A549 (cell line): Measurements from ENCODE around the gene ROS1. TPM values are rescaled to one million over a fixed set of nuclear protein-coding genes. Genes with fewer than 3 reads are reported as not detected.

Experiments used
- ATAC-seq, 2 experiments: fragments of 200-7000 bp in 1 of 2; fragments of >200 bp in 1 of 2; cut with Nextera tagmentation in 1 of 2; cut with Tn5 transposase in 1 of 2; 3 replicates each; pipeline versions ENCODE4 v1.8.0 to v1.9.1; 2018 to 2020; ENCODE audit warnings: mild to moderate bottlenecking in 1 of 2, moderate library complexity in 1 of 2
- CTCF ChIA-PET: fragments of 300-600 bp; sonication (Branson Sonifier 250); formaldehyde crosslinking; extraction: SDS; loops from one replicate; lab custom pipeline; 2021; ENCODE audit warnings: antibody characterized with exemption, inconsistent platforms; lab: Yijun Ruan, JAX
- POLR2A ChIA-PET: fragments of 350-600 bp; formaldehyde crosslinking; extraction: SDS; loops from one replicate; lab custom pipeline; 2021; ENCODE audit warnings: antibody characterized with exemption, inconsistent platforms; lab: Yijun Ruan, JAX
- DNase-seq, 2 experiments: peaks; one replicate each; pipeline versions ENCODE4 v3.0.0 to v3.0.0-alpha.2; 2011 to 2016; ENCODE audit warnings: low read depth in 1 of 2, low spot score in 1 of 2
- FAIRE-seq: peaks from 2 replicates; lab custom pipeline; 2011; peaks lifted over from hg19 to GRCh38; lab: Jason Lieb, UNC
- H3K27ac ChIP-seq, 2 experiments: fragments of >200 bp; sonication (Bioruptor Twin); formaldehyde crosslinking; 3 replicates each; pipeline ENCODE4 v1.5.1; 2016 to 2017
- H3K4me1 ChIP-seq: fragments of >200 bp; sonication (Bioruptor Twin); formaldehyde crosslinking; 3 replicates; pipeline ENCODE4 v1.6.1; 2016
- H3K4me2 ChIP-seq: fragments of >200 bp; sonication (Bioruptor Twin); formaldehyde crosslinking; 3 replicates; pipeline ENCODE4 v1.6.1; 2016
- H3K4me3 ChIP-seq: fragments of >200 bp; sonication (Bioruptor Twin); formaldehyde crosslinking; 3 replicates; pipeline ENCODE4 v1.5.1; 2016
- H3K9me3 ChIP-seq: fragments of >200 bp; sonication (Bioruptor Twin); formaldehyde crosslinking; 3 replicates; pipeline ENCODE4 v1.6.1; 2016
- BCL3 ChIP-seq: fragments of >200 bp; sonication (Bioruptor Twin); formaldehyde crosslinking; IDR thresholded peaks from 3 replicates; pipeline ENCODE4 v1.6.1; 2016
- BHLHE40 ChIP-seq: IDR thresholded peaks from 2 replicates; pipeline ENCODE4 v1.6.1; 2012; ENCODE audit warnings: low read depth, low read length, inconsistent platforms
- CBX2 ChIP-seq: fragments of 200-600 bp; sonication (generic); IDR thresholded peaks from 2 replicates; pipeline ENCODE4 v1.6.1; 2016; ENCODE audit warnings: low read depth, mild to moderate bottlenecking, borderline replicate concordance
- CEBPB ChIP-seq, 2 experiments: fragments of >200 bp in 1 of 2; sonication (Bioruptor Twin) in 1 of 2; formaldehyde crosslinking in 1 of 2; IDR thresholded peaks; 2 replicates each; pipeline ENCODE4 v1.6.1; 2012 to 2016
- CHD2 ChIP-seq: fragments of 150-350 bp; IDR thresholded peaks from 2 replicates; pipeline ENCODE4 v1.6.1; 2014; ENCODE audit warnings: low read length; ENCODE audit not compliant: partially characterized antibody
- CHD4 ChIP-seq: fragments of 200-600 bp; sonication (generic); IDR thresholded peaks from 2 replicates; pipeline ENCODE4 v1.6.1; 2016; ENCODE audit warnings: antibody characterized with exemption, mild to moderate bottlenecking, borderline replicate concordance
- EHMT2 ChIP-seq: fragments of 200-600 bp; sonication (generic); IDR thresholded peaks from 2 replicates; pipeline ENCODE4 v1.6.1; 2016; ENCODE audit warnings: antibody characterized with exemption, low read depth, mild to moderate bottlenecking, moderate library complexity
- EP300 ChIP-seq, 2 experiments: fragments of >200 bp; sonication (Bioruptor Twin); formaldehyde crosslinking; IDR thresholded peaks; 2 replicates in 1 of 2; 3 replicates in 1 of 2; pipeline ENCODE4 v1.6.1; 2016 to 2017
- ESRRA ChIP-seq: fragments of 150-350 bp; IDR thresholded peaks from 2 replicates; pipeline ENCODE4 v1.6.1; 2014; ENCODE audit warnings: mild to moderate bottlenecking, low read length, borderline replicate concordance
- FOSL2 ChIP-seq, 2 experiments: fragments of 450-650 bp in 1 of 2; fragments of >200 bp in 1 of 2; sonication (Bioruptor Twin) in 1 of 2; formaldehyde crosslinking; IDR thresholded peaks; 2 replicates each; pipeline versions ENCODE4 v1.5.0 to v1.6.1; 2016 to 2020; ENCODE audit warnings: mild to moderate bottlenecking in 1 of 2, moderate library complexity in 1 of 2
- FOXS1 ChIP-seq: fragments of 250-450 bp; sonication (Bioruptor Pico); IDR thresholded peaks from 2 replicates; pipeline ENCODE4 v1.5.0; 2020; ENCODE audit warnings: mild to moderate bottlenecking, moderate library complexity
- HDAC2 ChIP-seq: fragments of 200-600 bp; sonication (generic); IDR thresholded peaks from 2 replicates; pipeline ENCODE4 v1.6.1; 2016
- HOXB13 ChIP-seq: fragments of 250-450 bp; sonication (Bioruptor Pico); IDR thresholded peaks from 2 replicates; pipeline ENCODE4 v1.5.0; 2020; ENCODE audit warnings: low read depth, mild to moderate bottlenecking, moderate library complexity
- HOXB5 ChIP-seq: fragments of 250-450 bp; sonication (Bioruptor Pico); IDR thresholded peaks from 2 replicates; pipeline ENCODE4 v1.5.0; 2020; ENCODE audit warnings: mild to moderate bottlenecking, moderate library complexity
- JUN ChIP-seq, 2 experiments: fragments of >200 bp; sonication (Bioruptor Twin); formaldehyde crosslinking; IDR thresholded peaks; 2 replicates in 1 of 2; 3 replicates in 1 of 2; pipeline ENCODE4 v1.6.1; 2016 to 2017
- JUNB ChIP-seq: fragments of >200 bp; sonication (Bioruptor Twin); formaldehyde crosslinking; IDR thresholded peaks from 2 replicates; pipeline ENCODE4 v1.6.1; 2016
- KDM1A ChIP-seq: fragments of 200-600 bp; sonication (generic); IDR thresholded peaks from 2 replicates; pipeline ENCODE4 v1.6.1; 2016; ENCODE audit warnings: low read depth, mild to moderate bottlenecking
- KDM5A ChIP-seq: fragments of 200-600 bp; sonication (generic); IDR thresholded peaks from 2 replicates; pipeline ENCODE4 v1.6.1; 2016; ENCODE audit warnings: antibody characterized with exemption, mild to moderate bottlenecking
- NPAS2 ChIP-seq: fragments of 250-450 bp; sonication (Bioruptor Pico); IDR thresholded peaks from 2 replicates; pipeline ENCODE4 v1.8.0; 2022; ENCODE audit warnings: mild to moderate bottlenecking, moderate library complexity, borderline replicate concordance
- NR3C1 ChIP-seq: fragments of >200 bp; sonication (Bioruptor Twin); formaldehyde crosslinking; IDR thresholded peaks from 3 replicates; pipeline ENCODE4 v1.6.1; 2017
- RAD21 ChIP-seq, 2 experiments: fragments of >200 bp in 1 of 2; sonication (Bioruptor Twin) in 1 of 2; formaldehyde crosslinking in 1 of 2; IDR thresholded peaks in 1 of 2; conservative IDR thresholded peaks in 1 of 2; 2 replicates in 1 of 2; 3 replicates in 1 of 2; pipeline ENCODE4 v1.6.1; 2012 to 2018; ENCODE audit warnings: inconsistent platforms in 1 of 2
- RCOR1 ChIP-seq: fragments of 150-350 bp; IDR thresholded peaks from 2 replicates; pipeline ENCODE4 v1.6.1; 2014; ENCODE audit warnings: antibody characterized with exemption, low read length, low read depth
- REST ChIP-seq: fragments of 200-600 bp; sonication (generic); IDR thresholded peaks from 2 replicates; pipeline ENCODE4 v1.6.1; 2016; ENCODE audit warnings: antibody characterized with exemption, mild to moderate bottlenecking, moderate library complexity
- ZFP36 ChIP-seq: fragments of 450-650 bp; IDR thresholded peaks from 2 replicates; pipeline ENCODE4 v1.6.1; 2014; ENCODE audit warnings: borderline replicate concordance; ENCODE audit not compliant: partially characterized antibody
- ZNF302 ChIP-seq: fragments of 250-450 bp; sonication (Bioruptor Pico); IDR thresholded peaks from 2 replicates; pipeline ENCODE4 v1.9.0; 2021; ENCODE audit warnings: inconsistent platforms, mild to moderate bottlenecking, moderate library complexity
- ZSCAN20 ChIP-seq: fragments of 250-450 bp; sonication (Bioruptor Pico); IDR thresholded peaks from 2 replicates; pipeline ENCODE4 v1.8.0; 2022; ENCODE audit warnings: mild to moderate bottlenecking, moderate library complexity
- WGBS: methylation state at CpG from one replicate; pipeline ENCODE4 v1.1.6; 2017; ENCODE audit errors: missing lambda C conversion rate; 5-methylcytosine and 5-hydroxymethylcytosine counted together
- polyA plus RNA-seq, 4 experiments: library from polyadenylated mRNA; depleted of rRNA in 3 of 4; stranded (reverse); fragments of >200 nt; fragmentation: RNase III in 1 of 4; extraction: RNeasy Plus Mini Kit Qiagen cat#74134 plus additional on column Dnase treatment in 1 of 4; gene quantifications; 2 replicates in 3 of 4; 3 replicates in 1 of 4; pipeline ENCODE4 v1.2.3, GENCODE V29; 2011 to 2017
- TF ChIP-seq, protein P1 (sequence below): fragments of >200 bp; sonication (Bioruptor Twin); formaldehyde crosslinking; IDR thresholded peaks from 3 replicates; pipeline ENCODE4 v1.5.1; 2016
- TF ChIP-seq, protein P2 (sequence below): fragments of 450-650 bp; IDR thresholded peaks from 2 replicates; pipeline ENCODE4 v1.6.1; 2014; ENCODE audit warnings: antibody characterized with exemption
- TF ChIP-seq, protein P3 (sequence below): fragments of 250-450 bp; sonication (Bioruptor Pico); IDR thresholded peaks from 2 replicates; pipeline ENCODE4 v1.5.0; 2021; ENCODE audit warnings: mild to moderate bottlenecking, moderate library complexity, borderline replicate concordance

Gene ROS1
- polyA plus RNA-seq, 2 of the 4 experiments (the other 2 are of a cell fraction) = 0.17 to 0.18 TPM

- Histone ChIP-seq H3K9me3 (peaks cover 6% of the 10 kb centered on the region; the same call in 2 of the 3 replicates), H3K4me3 (no peak overlapping the region), H3K27ac (peak overlapping the region; percentile 96 to 100), H3K4me1 (peaks cover 57% of the 10 kb centered on the region), H3K4me2 (peak overlapping the region; percentile 91)
- CTCF ChIA-PET = no interaction called here
- ATAC-seq (peak; percentile 44 to 59; a peak in 5 of 6 replicates), DNase-seq (no peak), FAIRE-seq (no peak)
- TF ChIP-seq ZFP36 (no peak), ESRRA (no peak), JUN (IDR thresholded peaks at IDR 0.05) (no peak), KDM5A (no peak), CHD2 (no peak), EHMT2 (no peak), HOXB5 (CRISPR knock-in tag) (no peak), ZNF302 (CRISPR knock-in tag) (no peak), EP300 (IDR thresholded peaks at IDR 0.05) (no peak), RAD21 (conservative IDR thresholded peaks at IDR 0.05 in 1 of 2, IDR thresholded peaks at IDR 0.05 in 1 of 2) (no peak), CBX2 (no peak), FOXS1 (CRISPR knock-in tag) (no peak), NR3C1 (no peak), NPAS2 (CRISPR knock-in tag) (no peak), CHD4 (no peak), RCOR1 (no peak)
- WGBS = 72% methylated on average over 5 of the region's 5 CpGs
- POLR2A ChIA-PET = interaction anchor here (1.3 kb wide), 1 partner anchor 154 kb away, joined by 4 read pairs; the partner anchor contains the start of gene GOPC
Measured at GRCh38 chr6:117448011-117448410, 22.3 kb upstream of the ROS1 start.

DNA sequence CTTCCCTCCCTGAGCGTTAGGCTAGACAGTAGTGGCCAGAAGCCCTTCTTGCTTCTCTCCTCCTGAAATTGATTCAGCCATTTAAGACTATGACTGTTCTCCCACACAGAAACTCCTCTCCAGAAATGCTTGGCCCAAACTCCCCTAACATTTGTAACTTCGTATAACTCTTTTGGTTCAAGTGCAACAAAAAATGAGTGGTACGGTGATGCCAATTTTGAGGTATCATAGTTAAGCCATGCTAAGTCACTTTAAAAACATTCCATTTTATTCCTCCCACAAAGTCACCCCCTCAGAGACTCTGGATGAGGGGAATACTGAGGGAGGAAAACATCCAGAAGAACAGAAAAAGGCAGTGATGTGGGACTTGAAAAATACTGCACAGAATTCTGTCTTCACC, 21.1 kb upstream of the ROS1 start:
- H3K27ac ChIP-seq = peak overlapping the region; percentile 96 to 100
- 82% methylated on average over 3 of the region's 3 CpGs for WGBS
- TF ChIP-seq BHLHE40 (no peak), BCL3 (no peak), REST (no peak), ZFP36 (no peak), FOSL2 (IDR thresholded peaks at IDR 0.05) (no peak), FOSL2 (CRISPR knock-in tag; IDR thresholded peaks at IDR 0.05) (no peak), HOXB13 (CRISPR knock-in tag) (no peak), CEBPB (IDR thresholded peaks at IDR 0.05) (no peak), HDAC2 (no peak), CBX2 (no peak), ESRRA (no peak), EHMT2 (no peak), ZSCAN20 (no peak), JUNB (no peak), HOXB5 (CRISPR knock-in tag) (no peak), KDM1A (no peak)
- TF ChIP-seq, protein P1, sequence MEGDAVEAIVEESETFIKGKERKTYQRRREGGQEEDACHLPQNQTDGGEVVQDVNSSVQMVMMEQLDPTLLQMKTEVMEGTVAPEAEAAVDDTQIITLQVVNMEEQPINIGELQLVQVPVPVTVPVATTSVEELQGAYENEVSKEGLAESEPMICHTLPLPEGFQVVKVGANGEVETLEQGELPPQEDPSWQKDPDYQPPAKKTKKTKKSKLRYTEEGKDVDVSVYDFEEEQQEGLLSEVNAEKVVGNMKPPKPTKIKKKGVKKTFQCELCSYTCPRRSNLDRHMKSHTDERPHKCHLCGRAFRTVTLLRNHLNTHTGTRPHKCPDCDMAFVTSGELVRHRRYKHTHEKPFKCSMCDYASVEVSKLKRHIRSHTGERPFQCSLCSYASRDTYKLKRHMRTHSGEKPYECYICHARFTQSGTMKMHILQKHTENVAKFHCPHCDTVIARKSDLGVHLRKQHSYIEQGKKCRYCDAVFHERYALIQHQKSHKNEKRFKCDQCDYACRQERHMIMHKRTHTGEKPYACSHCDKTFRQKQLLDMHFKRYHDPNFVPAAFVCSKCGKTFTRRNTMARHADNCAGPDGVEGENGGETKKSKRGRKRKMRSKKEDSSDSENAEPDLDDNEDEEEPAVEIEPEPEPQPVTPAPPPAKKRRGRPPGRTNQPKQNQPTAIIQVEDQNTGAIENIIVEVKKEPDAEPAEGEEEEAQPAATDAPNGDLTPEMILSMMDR = no peak
- TF ChIP-seq, protein P2, sequence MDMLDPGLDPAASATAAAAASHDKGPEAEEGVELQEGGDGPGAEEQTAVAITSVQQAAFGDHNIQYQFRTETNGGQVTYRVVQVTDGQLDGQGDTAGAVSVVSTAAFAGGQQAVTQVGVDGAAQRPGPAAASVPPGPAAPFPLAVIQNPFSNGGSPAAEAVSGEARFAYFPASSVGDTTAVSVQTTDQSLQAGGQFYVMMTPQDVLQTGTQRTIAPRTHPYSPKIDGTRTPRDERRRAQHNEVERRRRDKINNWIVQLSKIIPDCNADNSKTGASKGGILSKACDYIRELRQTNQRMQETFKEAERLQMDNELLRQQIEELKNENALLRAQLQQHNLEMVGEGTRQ = no peak
- TF ChIP-seq, protein P3, sequence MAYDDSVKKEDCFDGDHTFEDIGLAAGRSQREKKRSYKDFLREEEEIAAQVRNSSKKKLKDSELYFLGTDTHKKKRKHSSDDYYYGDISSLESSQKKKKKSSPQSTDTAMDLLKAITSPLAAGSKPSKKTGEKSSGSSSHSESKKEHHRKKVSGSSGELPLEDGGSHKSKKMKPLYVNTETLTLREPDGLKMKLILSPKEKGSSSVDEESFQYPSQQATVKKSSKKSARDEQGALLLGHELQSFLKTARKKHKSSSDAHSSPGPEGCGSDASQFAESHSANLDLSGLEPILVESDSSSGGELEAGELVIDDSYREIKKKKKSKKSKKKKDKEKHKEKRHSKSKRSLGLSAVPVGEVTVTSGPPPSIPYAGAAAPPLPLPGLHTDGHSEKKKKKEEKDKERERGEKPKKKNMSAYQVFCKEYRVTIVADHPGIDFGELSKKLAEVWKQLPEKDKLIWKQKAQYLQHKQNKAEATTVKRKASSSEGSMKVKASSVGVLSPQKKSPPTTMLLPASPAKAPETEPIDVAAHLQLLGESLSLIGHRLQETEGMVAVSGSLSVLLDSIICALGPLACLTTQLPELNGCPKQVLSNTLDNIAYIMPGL (CRISPR knock-in tag) = no peak
- TF ChIP-seq, all 56 proteins: peak for 0
- ChIA-PET CTCF (no interaction called here), POLR2A (no interaction called here)
- Histone ChIP-seq H3K9me3 (peaks cover 6% of the 10 kb centered on the region; the same call in 2 of the 3 replicates), H3K4me1 (peaks cover 63% of the 10 kb centered on the region), H3K4me3 (no peak overlapping the region), H3K4me2 (no peak overlapping the region)
- DNase-seq (no peak), ATAC-seq (no peak), FAIRE-seq (no peak)
